A549 (cell line): Measurements from ENCODE around the gene SAYSD1. TPM values are rescaled to one million over a fixed set of nuclear protein-coding genes. Genes with fewer than 3 reads are reported as not detected.

Experiments used
- ATAC-seq, 2 experiments: fragments of 200-7000 bp in 1 of 2; fragments of >200 bp in 1 of 2; cut with Nextera tagmentation in 1 of 2; cut with Tn5 transposase in 1 of 2; 3 replicates each; pipeline versions ENCODE4 v1.8.0 to v1.9.1; 2018 to 2020; ENCODE audit warnings: mild to moderate bottlenecking in 1 of 2, moderate library complexity in 1 of 2
- CTCF ChIA-PET: fragments of 300-600 bp; sonication (Branson Sonifier 250); formaldehyde crosslinking; extraction: SDS; loops from one replicate; lab custom pipeline; 2021; ENCODE audit warnings: antibody characterized with exemption, inconsistent platforms; lab: Yijun Ruan, JAX
- POLR2A ChIA-PET: fragments of 350-600 bp; formaldehyde crosslinking; extraction: SDS; loops from one replicate; lab custom pipeline; 2021; ENCODE audit warnings: antibody characterized with exemption, inconsistent platforms; lab: Yijun Ruan, JAX
- DNase-seq, 2 experiments: peaks; one replicate each; pipeline versions ENCODE4 v3.0.0 to v3.0.0-alpha.2; 2011 to 2016; ENCODE audit warnings: low read depth in 1 of 2, low spot score in 1 of 2
- FAIRE-seq: peaks from 2 replicates; lab custom pipeline; 2011; peaks lifted over from hg19 to GRCh38; lab: Jason Lieb, UNC
- H3K27ac ChIP-seq, 2 experiments: fragments of >200 bp; sonication (Bioruptor Twin); formaldehyde crosslinking; 3 replicates each; pipeline ENCODE4 v1.5.1; 2016 to 2017
- H3K4me1 ChIP-seq: fragments of >200 bp; sonication (Bioruptor Twin); formaldehyde crosslinking; 3 replicates; pipeline ENCODE4 v1.6.1; 2016
- H3K4me2 ChIP-seq: fragments of >200 bp; sonication (Bioruptor Twin); formaldehyde crosslinking; 3 replicates; pipeline ENCODE4 v1.6.1; 2016
- H3K4me3 ChIP-seq: fragments of >200 bp; sonication (Bioruptor Twin); formaldehyde crosslinking; 3 replicates; pipeline ENCODE4 v1.5.1; 2016
- H3K9me3 ChIP-seq: fragments of >200 bp; sonication (Bioruptor Twin); formaldehyde crosslinking; 3 replicates; pipeline ENCODE4 v1.6.1; 2016
- CHD2 ChIP-seq: fragments of 150-350 bp; IDR thresholded peaks from 2 replicates; pipeline ENCODE4 v1.6.1; 2014; ENCODE audit warnings: low read length; ENCODE audit not compliant: partially characterized antibody
- CHD4 ChIP-seq: fragments of 200-600 bp; sonication (generic); IDR thresholded peaks from 2 replicates; pipeline ENCODE4 v1.6.1; 2016; ENCODE audit warnings: antibody characterized with exemption, mild to moderate bottlenecking, borderline replicate concordance
- EHMT2 ChIP-seq: fragments of 200-600 bp; sonication (generic); IDR thresholded peaks from 2 replicates; pipeline ENCODE4 v1.6.1; 2016; ENCODE audit warnings: antibody characterized with exemption, low read depth, mild to moderate bottlenecking, moderate library complexity
- EP300 ChIP-seq, 2 experiments: fragments of >200 bp; sonication (Bioruptor Twin); formaldehyde crosslinking; IDR thresholded peaks; 2 replicates in 1 of 2; 3 replicates in 1 of 2; pipeline ENCODE4 v1.6.1; 2016 to 2017
- FOSB ChIP-seq: fragments of 250-450 bp; sonication (Bioruptor Pico); IDR thresholded peaks from 2 replicates; pipeline ENCODE4 v1.5.0; 2020; ENCODE audit warnings: mild to moderate bottlenecking, moderate library complexity
- HDAC2 ChIP-seq: fragments of 200-600 bp; sonication (generic); IDR thresholded peaks from 2 replicates; pipeline ENCODE4 v1.6.1; 2016
- HES2 ChIP-seq: fragments of >200 bp; sonication (Bioruptor Twin); formaldehyde crosslinking; IDR thresholded peaks from 2 replicates; pipeline ENCODE4 v1.6.1; 2016
- HOXA7 ChIP-seq: fragments of 250-450 bp; sonication (Bioruptor Pico); IDR thresholded peaks from 2 replicates; pipeline ENCODE4 v1.5.0; 2020; ENCODE audit warnings: mild to moderate bottlenecking, moderate library complexity
- HOXB5 ChIP-seq: fragments of 250-450 bp; sonication (Bioruptor Pico); IDR thresholded peaks from 2 replicates; pipeline ENCODE4 v1.5.0; 2020; ENCODE audit warnings: mild to moderate bottlenecking, moderate library complexity
- MAFK ChIP-seq: fragments of 450-650 bp; IDR thresholded peaks from 2 replicates; pipeline ENCODE4 v1.6.1; 2014; ENCODE audit not compliant: partially characterized antibody
- NFE2L2 ChIP-seq: fragments of 150-350 bp; conservative IDR thresholded peaks from 2 replicates; pipeline ENCODE4 v1.6.1; 2014; ENCODE audit warnings: low read length
- NPAS2 ChIP-seq: fragments of 250-450 bp; sonication (Bioruptor Pico); IDR thresholded peaks from 2 replicates; pipeline ENCODE4 v1.8.0; 2022; ENCODE audit warnings: mild to moderate bottlenecking, moderate library complexity, borderline replicate concordance
- RAD21 ChIP-seq, 2 experiments: fragments of >200 bp in 1 of 2; sonication (Bioruptor Twin) in 1 of 2; formaldehyde crosslinking in 1 of 2; IDR thresholded peaks in 1 of 2; conservative IDR thresholded peaks in 1 of 2; 2 replicates in 1 of 2; 3 replicates in 1 of 2; pipeline ENCODE4 v1.6.1; 2012 to 2018; ENCODE audit warnings: inconsistent platforms in 1 of 2
- RARB ChIP-seq: fragments of 250-450 bp; sonication (Bioruptor Pico); IDR thresholded peaks from 2 replicates; pipeline ENCODE4 v1.8.0; 2021; ENCODE audit warnings: mild to moderate bottlenecking, moderate library complexity
- RFX5 ChIP-seq: fragments of 450-650 bp; IDR thresholded peaks from 2 replicates; pipeline ENCODE4 v1.7.1; 2014; ENCODE audit warnings: antibody characterized with exemption, mild to moderate bottlenecking, moderate library complexity
- WGBS: methylation state at CpG from one replicate; pipeline ENCODE4 v1.1.6; 2017; ENCODE audit errors: missing lambda C conversion rate; 5-methylcytosine and 5-hydroxymethylcytosine counted together
- polyA plus RNA-seq, 4 experiments: library from polyadenylated mRNA; depleted of rRNA in 3 of 4; stranded (reverse); fragments of >200 nt; fragmentation: RNase III in 1 of 4; extraction: RNeasy Plus Mini Kit Qiagen cat#74134 plus additional on column Dnase treatment in 1 of 4; gene quantifications; 2 replicates in 3 of 4; 3 replicates in 1 of 4; pipeline ENCODE4 v1.2.3, GENCODE V29; 2011 to 2017
- TF ChIP-seq, protein P1 (sequence below): fragments of 250-450 bp; sonication (Bioruptor Pico); IDR thresholded peaks from 2 replicates; pipeline ENCODE4 v1.5.0; 2020; ENCODE audit warnings: low read depth, mild to moderate bottlenecking, moderate library complexity
- TF ChIP-seq, protein P2 (sequence below): IDR thresholded peaks from 2 replicates; pipeline ENCODE4 v1.6.1; 2012; ENCODE audit warnings: low read depth, borderline replicate concordance
- TF ChIP-seq, protein P3 (sequence below): fragments of 250-450 bp; sonication (Bioruptor Pico); IDR thresholded peaks from 2 replicates; pipeline ENCODE4 v1.5.0; 2021; ENCODE audit warnings: mild to moderate bottlenecking, moderate library complexity, borderline replicate concordance

SAYSD1 gene
- polyA plus RNA-seq, 2 of the 4 experiments (the other 2 are of a cell fraction) = 8.1 to 15.6 TPM

DNA sequence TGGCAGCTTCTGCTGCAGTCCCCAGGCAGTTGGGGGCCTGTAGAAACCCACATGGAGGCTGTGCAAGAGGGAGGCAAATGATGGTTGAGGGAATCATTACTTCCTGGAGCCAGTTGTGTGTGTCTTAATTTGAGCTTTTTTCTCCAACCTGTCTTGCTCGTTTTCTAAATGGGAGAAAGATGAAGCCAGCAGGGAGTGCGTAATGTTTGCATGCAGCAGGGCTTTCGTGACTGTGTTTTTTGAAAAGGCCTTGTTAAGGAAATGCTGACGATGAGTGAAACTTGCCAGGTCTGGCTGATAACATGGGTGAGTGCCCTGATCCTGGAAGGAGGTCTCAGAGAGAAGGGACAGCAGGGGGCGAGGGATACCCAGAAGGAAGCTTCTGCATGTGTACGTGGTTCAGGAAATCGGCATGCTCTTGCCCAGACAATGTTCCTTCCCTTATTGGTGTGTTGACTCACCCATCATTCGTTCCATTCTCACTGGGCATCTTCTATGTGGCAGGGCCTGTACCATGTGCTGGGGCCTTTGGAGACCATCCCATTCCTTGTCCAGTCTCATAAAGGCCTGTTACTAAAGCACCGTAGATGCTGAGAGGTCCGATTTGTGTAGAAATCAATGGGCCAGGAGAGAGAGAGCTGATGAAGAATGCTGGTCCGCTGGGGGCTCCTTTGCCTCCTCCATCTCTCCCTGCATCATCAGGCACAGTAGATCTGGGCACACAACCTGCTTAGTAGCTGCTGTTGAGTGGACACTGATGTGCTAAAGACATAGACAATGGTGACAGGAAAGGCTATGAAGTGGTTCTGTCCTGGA, 39.0 kb downstream of the SAYSD1 start (continued):
- TF ChIP-seq NFE2L2 (no peak), HOXB5 (CRISPR knock-in tag) (no peak), HOXA7 (CRISPR knock-in tag) (no peak), HDAC2 (no peak), CHD4 (no peak), RARB (CRISPR knock-in tag) (no peak)
- TF ChIP-seq, protein P1, sequence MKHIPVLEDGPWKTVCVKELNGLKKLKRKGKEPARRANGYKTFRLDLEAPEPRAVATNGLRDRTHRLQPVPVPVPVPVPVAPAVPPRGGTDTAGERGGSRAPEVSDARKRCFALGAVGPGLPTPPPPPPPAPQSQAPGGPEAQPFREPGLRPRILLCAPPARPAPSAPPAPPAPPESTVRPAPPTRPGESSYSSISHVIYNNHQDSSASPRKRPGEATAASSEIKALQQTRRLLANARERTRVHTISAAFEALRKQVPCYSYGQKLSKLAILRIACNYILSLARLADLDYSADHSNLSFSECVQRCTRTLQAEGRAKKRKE (CRISPR knock-in tag) = no peak
- TF ChIP-seq, protein P2, sequence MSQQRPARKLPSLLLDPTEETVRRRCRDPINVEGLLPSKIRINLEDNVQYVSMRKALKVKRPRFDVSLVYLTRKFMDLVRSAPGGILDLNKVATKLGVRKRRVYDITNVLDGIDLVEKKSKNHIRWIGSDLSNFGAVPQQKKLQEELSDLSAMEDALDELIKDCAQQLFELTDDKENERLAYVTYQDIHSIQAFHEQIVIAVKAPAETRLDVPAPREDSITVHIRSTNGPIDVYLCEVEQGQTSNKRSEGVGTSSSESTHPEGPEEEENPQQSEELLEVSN = no peak

GRCh38 chr6:39075010-39075686, 39.8 kb downstream of the SAYSD1 start:
- ChIA-PET POLR2A (no interaction called here), CTCF (interaction anchor here (1.2 kb wide), 1 partner anchor 13 kb away, joined by 4 read pairs; no protein-coding TSS in a partner anchor)
- Histone ChIP-seq H3K27ac (no peak overlapping the region), H3K4me1 (no peaks in the 10 kb centered on the region), H3K9me3 (no peaks in the 10 kb centered on the region), H3K4me2 (no peak overlapping the region), H3K4me3 (no peak overlapping the region)
- DNase-seq (no peak), FAIRE-seq (no peak), ATAC-seq (no peak)
- no peak for TF ChIP-seq EP300 (IDR thresholded peaks at IDR 0.05)
- no peak for TF ChIP-seq MAFK
- TF ChIP-seq, protein P2 = no peak
- TF ChIP-seq NPAS2 (CRISPR knock-in tag) = no peak
- no peak for TF ChIP-seq RAD21 (conservative IDR thresholded peaks at IDR 0.05 in 1 of 2, IDR thresholded peaks at IDR 0.05 in 1 of 2)
- TF ChIP-seq HDAC2 = no peak
- TF ChIP-seq EHMT2 = no peak
- no peak for TF ChIP-seq CHD2
- TF ChIP-seq NFE2L2 = no peak
- TF ChIP-seq HES2 = no peak
- TF ChIP-seq, protein P3, sequence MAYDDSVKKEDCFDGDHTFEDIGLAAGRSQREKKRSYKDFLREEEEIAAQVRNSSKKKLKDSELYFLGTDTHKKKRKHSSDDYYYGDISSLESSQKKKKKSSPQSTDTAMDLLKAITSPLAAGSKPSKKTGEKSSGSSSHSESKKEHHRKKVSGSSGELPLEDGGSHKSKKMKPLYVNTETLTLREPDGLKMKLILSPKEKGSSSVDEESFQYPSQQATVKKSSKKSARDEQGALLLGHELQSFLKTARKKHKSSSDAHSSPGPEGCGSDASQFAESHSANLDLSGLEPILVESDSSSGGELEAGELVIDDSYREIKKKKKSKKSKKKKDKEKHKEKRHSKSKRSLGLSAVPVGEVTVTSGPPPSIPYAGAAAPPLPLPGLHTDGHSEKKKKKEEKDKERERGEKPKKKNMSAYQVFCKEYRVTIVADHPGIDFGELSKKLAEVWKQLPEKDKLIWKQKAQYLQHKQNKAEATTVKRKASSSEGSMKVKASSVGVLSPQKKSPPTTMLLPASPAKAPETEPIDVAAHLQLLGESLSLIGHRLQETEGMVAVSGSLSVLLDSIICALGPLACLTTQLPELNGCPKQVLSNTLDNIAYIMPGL (CRISPR knock-in tag) = no peak
- no peak for TF ChIP-seq FOSB (CRISPR knock-in tag)
- TF ChIP-seq RFX5 = no peak
- no peak for TF ChIP-seq RARB (CRISPR knock-in tag)
- WGBS = 29% methylated on average over 10 of the region's 12 CpGs
